Stimulated activated CD8-positive, alpha-beta memory T cell treated with anti-CD3 and anti-CD28 coated beads, Interleukin-2, amount 100 ng/mL, for 1 hour (primary cell): ENCODE data around the gene MYL7.

Experiments used
- DNase-seq, 2 donors: peaks; one replicate each; pipeline ENCODE4 v3.0.0-alpha.2; 2020; ENCODE audit warnings: low read depth in 2 of 2

The MYL7 gene

DNA sequence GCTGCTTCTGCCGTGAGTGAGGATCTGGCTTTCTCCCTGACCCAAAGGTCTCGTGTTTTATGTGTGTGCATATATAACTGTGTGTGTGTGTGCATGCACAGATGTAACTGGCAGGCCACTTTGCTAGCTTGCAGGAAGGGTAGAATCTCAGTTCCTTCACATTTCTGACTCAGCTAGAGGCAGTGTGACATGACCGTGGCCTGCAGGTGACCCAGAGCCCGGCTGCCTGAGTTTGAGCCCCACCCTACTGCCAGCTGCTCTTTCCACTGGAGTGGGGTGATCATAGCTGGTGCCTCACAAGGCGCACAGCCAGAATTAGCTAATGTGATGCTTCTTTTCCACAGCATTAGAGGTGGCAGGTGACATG, 9.3 kb upstream of the MYL7 start:
- no peak for DNase-seq

DNA sequence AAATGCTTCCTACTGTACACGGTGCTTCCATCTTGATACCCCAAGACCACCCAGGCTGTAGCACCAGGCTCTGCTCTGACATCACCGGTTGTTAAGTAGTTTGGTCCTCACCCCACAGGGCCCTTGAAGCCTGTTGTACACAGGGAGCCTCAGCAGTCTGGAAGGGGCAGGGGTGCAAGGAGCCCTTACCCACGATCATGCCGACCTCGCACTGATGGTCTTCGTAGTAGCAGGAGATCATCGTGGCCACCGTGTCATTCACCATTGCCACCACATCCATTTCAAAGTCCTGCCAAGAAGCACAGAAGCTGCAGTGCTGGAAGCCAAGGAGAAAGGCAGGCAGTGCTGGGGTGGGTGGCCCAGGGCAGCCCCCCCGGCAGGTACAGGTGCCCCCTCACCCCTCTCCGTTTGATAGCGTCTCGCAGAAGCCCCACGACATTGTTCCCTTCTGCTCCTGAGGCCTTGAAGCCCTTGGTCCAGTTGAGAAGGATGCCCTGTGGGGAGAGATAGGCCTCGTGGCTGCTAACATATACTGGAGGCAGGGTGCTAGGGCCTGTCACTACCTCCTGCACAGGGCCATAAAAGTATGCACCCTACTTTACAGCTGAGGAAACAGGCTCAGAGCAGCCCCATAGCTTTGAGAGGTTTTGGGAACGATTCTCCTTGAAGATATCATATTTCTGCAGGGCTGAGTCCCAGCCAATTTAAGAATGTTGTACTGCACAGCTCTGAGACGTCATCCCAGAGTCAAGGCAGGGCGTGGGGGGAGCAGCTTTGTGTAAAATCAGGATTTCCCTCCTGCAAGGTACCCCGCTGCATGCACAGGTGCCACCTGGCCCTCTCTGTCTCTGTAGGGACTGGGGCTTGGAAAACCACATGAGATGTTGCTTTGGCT, 8.7 kb upstream of the MYL7 start:
- no peak for DNase-seq

DNA sequence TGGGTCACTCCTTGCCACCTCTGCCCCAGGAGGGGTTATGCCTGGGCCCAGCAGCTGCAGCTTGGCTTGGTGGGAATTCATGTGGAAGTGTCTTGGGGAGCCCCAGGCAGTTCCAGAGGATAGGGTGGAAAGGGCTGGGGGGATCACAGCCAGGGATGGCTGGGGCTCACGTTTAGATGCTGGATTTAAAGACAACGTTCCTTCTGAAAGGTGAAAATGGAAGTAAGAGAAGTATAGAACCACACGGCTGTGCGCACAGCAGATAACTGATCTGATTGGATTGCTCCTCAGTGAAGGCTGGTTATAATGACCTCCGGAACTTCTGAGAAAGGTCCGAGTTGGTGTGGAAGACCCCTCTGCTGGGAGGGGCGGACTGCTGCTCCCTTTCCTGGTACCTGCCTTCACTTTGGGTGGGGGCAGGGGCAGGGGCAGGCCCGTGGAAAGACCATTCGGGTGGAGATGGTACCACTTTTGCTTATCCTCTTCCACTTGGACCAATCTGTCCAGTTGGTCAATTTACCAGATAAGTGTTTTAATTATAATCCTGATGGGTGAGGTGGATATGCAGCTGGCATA, 7.9 kb upstream of the MYL7 start:
- no peak for DNase-seq

DNA sequence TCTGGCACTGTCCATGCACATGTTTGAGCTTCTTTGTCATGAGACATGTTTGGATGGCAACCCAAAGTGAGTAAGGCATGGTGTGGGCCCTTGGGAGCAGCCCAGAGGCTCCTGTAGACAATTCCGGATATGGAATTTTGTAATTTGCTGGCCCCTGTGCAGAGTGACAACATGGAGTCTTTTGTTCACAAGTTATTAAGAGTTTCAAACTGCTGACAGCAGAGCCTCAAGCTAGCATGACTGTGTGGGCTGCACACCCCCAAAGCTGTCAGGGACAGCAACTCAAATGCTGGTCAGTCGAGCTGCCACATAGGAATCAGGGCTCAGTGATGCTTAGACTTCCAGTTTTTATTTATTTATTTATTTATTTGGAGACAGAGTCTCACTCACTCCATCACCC, 7.0 kb upstream of the MYL7 start:
- no peak for DNase-seq

DNA sequence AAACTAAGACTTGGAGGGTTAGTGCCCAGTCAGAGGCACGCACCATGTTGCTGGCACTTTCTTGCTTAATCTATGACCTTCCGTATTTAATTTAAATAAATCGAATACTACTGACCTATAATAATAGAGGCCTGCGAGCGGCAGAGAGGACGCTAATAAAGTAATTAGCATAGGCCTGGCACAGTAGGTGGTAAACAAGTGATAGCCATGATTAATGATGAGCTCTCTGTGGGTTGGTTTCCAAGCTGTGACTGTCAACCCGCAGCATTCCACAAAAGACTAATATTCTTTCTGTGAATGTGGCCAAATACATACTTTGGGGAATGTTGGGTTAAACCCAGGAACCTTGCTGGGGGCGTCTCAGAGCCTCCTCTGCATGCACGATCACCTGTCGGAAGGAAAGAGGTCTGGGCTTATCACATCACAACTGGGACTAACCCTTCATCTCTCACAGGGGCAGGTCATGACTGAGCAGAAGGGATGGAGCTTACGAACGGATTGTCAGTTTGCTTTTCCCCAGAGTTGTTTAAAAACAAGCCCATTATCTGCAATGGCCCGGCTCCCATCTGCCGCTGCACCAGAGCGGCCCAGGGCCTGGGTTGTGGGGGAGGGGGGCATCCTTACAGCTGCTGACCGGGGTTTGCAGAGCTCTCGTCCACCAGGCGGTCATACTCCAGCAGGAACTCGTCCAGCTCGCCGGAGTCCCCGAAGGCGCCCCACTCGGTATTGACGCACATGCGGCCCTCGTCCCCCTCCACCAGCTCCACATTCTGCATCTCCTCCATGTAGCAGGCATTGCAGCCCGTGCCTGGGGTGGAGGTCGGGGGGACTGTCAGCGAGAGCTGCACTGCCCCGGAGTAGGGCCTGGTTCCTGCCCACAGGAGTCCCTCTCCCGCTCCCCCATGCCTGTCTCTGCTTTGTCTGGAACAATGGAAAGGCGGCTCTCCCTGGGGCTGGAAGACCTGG, 6.2 kb upstream of the MYL7 start:
- DNase-seq: no peak

DNA sequence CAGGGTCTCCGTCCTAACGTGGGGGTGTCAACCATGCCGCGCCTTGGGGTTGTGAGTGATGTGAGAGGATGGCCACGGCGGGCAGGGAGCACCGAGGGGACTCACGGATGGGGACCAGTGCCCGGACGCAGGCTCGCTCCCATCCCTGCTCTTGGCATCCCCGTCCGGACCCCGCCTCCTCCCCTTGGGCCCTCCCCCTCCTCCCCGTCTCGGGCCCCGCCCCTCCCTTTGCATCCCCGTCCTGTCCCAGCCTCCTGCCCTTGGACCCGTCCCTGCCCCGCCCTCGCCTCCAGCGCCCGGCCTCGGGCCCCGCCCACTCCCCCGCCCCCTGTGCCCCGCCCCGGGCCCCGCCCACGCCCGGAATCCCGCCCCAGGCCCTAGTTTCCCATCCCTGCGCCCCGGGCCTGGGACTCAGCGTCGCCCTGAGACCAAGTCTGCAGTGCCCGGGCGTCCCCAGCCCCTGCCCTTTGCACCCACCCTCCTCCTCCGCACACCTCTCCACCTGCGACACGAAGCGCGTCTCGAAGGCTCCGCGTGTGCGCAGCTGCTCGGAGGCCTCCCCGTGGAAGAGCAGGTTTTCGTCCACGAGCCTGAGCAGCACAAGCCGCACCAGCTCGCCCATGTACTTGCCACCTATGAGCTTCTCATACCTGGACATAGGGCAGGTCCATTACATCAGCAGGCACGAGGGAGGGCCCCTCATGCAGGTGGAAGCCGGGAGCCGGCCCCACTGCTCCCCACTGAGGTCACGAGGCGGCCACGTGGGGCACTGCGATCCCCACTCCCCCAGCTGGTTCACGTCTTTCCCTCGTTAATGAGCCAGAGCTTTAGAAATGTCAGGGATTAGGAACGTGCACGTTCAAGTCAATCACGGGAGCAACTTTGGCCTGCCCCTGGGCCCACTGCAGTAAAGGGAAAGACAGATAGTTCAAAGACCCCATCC, 5.1 kb upstream of the MYL7 start:
- DNase-seq: peak in 1 of 2 donors; percentile 17

DNA sequence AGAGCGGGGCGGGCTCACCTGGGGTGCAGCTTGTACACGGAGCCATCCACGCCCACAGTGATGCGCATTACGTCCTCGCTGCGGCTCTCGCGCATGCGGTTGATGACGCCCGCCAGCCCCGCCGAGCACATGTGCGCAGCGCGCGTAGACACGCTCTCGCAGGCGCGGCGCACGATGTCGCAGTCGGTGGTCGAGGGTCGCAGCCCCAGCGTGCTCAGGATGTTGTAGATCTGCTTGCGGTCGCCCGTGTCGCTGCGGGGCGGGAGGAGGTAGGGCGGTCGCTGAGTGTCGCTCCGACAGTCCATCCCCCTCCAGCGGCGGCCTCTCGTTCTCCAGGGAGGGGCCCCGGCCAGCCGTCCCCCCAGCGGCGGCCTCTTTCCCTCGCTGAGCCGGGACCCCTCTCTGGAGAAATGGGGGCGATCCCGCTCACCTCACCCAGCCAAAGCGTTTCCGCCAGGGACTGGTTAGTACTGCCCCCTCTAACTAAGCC, 4.4 kb upstream of the MYL7 start:
- DNase-seq: peak in 1 of 2 donors; percentile 30

DNA sequence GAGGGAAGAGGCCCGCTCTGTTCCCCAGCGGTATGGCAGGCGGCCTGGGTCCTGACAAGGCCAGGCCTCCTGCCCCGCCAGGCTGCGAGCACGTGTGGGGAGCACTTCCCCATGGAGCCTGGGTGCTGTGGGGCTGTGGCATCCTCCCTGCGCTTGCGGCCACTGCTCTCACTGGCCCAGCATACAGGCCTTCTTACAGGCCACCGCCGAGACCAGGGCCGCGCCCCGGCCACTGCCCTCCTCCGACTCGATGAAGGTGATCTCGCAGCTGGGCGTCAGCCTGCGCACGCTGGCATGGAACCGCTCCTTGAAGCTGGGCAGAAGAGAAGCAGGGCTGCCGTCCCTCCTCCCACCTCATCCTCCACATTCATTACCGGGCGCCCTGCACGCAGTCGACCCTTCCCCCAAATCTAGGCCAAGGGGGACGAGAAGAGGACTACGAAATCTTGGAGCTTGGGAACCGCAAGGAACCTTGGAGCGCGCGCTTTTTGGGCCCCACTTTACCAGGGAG, 3.9 kb upstream of the MYL7 start:
- DNase-seq: no peak

DNA sequence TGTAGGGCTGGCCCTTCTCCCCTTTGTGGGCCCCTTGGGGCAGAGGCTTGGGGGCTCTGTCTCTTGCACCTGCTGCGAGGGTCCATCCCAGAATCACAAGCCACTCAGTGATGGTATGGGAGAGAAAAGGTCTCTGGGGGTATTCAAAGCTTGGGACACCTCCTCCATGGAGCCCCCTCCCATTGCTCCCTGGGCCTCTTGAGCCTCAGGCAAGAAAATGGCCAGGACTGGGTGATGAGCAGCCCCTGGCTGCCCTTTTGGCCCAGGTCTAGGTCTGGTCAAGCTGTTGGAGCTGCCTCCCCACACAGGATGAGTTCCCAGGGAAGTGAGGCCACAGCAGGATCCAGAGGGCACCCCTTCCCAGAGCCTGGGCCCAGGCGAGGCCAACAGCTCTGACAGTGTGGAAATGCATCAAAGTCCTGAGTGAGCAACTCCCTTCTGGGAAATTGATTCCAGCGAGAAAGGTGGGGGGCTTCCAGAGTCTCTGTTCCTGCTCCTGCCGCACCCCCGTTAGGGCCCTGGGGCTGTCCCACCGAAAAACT, 3.4 kb upstream of the MYL7 start:
- DNase-seq: no peak

DNA sequence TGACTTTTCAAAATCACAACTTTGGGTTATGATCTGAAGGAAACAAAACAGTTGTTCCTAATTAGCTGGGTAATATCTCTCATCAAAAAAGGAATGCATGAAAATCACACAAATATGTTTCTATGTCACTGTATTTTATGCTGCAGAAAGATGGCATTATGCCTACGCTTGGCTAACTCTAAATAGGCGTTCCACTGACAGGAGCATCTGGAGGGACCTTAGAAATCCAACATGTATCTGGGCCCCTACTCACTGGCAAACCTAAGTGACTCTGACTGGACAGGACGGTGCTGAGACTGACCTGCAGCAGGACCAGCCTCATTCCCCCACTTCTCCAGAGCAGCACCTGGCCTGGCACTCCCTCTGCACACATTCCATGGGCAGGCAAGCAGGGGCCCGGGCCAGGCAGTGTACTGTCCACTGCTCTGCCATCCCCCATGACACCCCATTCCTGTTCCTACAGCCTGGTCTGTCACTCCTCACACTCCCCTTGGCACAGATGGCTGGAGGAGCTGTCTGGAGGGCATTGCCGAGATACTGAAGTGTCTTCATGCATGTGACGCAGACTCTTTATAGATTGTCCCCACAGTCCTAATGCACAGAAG, 2.6 kb upstream of the MYL7 start:
- DNase-seq: no peak

DNA sequence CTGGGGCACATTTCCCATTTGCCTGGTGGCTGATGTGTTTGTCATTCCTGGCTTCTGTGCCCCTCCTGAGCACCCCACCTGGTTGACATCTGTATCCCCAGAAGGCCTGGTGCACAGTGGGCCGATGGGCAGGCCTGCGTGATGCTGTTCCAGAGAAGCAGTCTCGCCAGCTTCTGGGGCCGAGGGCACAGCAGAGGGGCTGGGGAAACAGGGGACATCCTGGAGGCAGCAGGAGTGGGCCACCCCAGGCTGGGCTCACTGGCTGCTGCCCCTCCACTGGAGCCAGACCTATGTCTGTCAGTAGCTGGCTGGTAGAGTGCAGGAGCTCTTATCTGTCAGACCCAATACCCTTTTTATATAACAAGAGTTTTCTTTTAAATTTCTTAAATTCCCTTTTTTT, 896 bp upstream of the MYL7 start:
- no peak for DNase-seq

DNA sequence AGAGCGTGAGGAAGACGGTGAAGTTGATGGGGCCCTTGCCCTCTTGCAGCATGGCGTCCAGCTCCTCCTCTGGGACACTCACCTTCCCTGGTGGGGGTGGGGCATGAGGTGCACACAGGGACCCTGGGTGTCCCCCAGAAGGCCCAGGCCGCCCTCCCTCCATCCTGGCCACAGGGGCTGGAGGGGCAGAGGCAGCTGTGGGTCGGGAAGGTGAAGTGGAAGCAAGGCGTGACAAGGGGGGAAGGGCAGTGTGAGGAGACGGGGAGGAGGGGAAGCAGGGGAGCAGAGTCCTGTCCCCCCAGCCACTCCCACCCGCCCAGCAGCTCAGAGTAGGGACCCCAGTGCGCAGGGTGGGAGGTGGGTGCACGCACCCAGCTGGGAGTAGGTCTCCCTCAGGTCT, 791 bp downstream of the MYL7 start:
- DNase-seq: no peak

DNA sequence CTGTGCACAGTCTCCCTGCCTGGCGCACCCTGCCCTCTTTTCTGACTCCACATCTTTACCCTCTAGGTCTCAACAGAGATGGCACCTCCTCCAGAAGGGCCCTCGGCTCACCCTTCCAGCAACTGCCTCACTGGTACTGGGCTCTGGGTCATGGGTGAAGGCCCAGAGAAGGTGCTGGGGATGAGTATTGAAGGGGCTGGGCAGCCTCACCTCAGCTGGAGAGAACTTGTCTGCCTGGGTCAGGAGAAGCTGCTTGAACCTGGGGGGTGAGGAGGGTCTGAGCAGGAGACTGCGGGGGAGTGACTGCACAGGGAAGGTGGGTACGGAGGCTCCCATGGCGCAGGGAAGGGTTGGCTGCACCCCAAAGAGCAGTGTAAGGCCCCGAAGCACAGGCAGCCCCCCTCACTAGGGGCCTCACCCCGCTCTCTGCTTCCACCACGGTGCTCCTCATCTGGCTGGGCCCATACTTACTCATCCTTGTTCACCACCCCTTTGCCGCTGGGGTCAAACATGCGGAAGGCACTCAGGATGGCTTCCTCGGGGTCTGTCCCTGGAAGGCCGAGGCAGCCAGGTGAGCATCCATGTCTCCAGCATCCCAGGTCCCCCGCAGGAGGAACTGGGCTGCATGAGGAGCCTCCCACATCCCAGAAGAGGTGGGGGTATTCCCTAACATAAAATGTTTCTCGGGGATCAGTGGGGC, 1.7 kb downstream of the MYL7 start:
- DNase-seq: no peak

DNA sequence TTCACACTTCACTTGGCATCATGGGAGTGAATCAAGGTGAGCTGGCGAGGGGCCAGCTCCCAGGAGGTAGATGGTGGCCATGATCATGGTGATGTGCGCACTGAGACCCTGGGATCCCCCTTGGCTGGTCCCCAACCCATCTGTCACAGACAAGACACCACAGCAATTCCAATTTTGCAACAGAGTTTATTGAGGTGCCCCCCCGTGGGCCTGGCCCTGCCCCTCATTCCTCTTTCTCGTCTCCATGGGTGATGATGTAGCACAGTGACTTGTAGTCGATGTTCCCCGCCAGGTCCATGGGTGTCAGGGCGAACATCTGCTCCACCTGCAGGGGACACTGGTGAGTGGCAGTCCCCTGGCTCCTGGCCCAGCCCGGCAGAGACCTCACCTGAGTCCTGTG, 2.4 kb downstream of the MYL7 start:
- DNase-seq: no peak

DNA sequence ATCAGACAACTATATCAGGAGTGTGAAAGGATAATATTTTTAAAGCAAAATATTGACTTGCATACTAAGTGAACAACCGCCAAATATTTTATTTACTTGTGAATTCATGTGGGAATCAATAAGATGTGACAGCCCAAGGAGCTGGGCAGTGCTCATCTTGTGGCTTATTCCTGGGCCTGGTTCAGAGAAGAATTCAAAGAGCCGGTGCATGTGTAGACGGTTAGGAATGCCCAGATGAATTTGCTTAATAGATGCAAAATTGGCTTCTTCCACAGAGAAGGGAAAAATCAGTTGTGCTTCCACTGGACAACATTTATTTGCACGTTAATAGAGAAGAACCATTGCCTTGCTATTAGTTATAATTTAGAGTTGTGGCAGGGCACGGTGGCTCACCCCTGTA, 4.4 kb downstream of the MYL7 start:
- no peak for DNase-seq

DNA sequence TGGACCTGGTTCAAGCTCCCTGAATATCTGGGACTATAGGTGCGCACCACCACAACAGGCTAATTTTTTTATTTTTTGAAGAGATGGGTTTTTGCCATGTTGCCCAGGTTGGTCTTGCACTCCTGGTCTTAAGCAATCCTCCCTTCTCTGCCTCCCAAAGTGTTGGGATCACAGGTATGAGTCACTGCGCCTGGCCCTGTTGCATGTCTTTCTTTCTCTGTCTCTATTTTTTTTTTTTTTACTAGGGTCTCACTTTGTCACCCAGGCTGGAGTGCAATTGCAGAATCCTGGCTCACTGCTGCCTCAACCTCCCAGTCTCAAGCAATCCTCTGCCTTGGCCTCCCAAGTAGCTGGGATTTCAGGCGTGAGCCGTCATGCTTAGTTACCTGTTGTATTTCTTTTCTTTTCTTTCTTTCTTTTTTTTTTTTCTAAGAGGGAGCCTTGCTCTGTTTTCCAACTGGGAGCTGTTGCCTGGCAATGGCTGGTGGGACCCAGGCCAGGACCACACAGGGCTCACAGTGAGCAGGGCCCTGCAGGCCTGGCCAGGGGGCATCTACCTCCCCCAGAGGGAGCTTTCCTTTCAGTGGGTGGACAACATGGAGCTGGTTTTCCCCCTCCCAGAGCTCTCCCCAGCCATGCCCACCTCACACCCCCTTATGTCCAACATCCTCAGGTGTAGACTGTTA, 6.0 kb downstream of the MYL7 start:
- no peak for DNase-seq

DNA sequence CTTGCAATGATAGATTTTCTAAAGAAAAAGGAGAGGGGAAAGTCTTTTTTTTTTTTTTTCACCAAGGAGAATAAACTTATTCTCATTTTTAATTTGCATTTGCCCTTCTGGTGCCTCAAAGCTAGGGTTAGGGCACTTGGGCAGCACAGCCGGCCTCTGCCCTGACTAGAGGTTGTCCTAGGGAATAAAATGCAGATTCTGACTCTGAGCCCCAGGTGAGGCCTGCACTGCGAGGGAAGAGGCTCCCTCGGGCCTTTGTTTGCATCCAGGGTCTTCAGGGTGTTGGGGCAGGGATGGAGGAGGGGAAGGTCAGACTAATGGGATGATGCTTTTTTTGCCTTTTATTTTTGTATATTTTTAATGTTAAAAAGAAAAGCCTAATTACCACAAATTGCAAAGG, 7.8 kb downstream of the MYL7 start:
- DNase-seq: no peak

DNA sequence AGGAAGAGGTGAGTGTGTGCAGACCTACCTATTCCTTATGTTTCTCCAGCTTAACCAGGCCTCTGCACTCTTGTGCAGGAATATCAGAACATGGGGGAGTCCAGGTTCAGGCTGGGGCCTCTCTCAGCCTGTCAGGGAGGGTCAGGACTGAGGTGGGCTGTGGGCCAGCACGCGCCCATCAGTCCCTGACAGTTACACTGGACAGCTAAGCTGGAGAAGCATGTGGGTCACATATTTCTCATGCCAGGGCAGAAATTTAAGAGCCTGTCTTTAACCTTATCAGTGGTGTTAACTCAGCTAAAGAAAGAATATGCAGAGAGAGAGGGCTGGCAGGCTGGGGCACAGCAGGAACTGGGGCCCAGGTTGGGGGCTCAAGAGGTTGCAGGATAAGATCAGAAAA, 9.1 kb downstream of the MYL7 start:
- DNase-seq: no peak
